Measurements from ENCODE around the gene PLCD3. TPM values are rescaled to one million over a fixed set of nuclear protein-coding genes. Genes with fewer than 3 reads are reported as not detected.

PLCD3 gene
- total and polyA plus RNA-seq, 9 of the 15 experiments (the other 6 are each of a cell fraction or from before 2014, with no cell fraction given): 0.20 to 22.6 (median 7.5) TPM

GRCh38 chr17:45149669-45150664 is 17.7 kb upstream of the PLCD3 start (continued):
- 0 out of 2 replicates have a peak, but pooled peaks have one; percentile 65 for TF ChIP-seq RERE (CRISPR knock-in tag; IDR thresholded peaks at IDR 0.05; ENCODE audit: borderline replicate concordance)
- TF ChIP-seq E2F8 (IDR thresholded peaks at IDR 0.05; ENCODE audit: low read depth, partially characterized antibody): peak; percentile 29
- TF ChIP-seq ELK1 (CRISPR knock-in tag; IDR thresholded peaks at IDR 0.05): no peak
- TF ChIP-seq PTBP1 (IDR thresholded peaks at IDR 0.05; ENCODE audit: low read depth, low read length): 0 out of 2 replicates have a peak, but pooled peaks have one; percentile 60
- peak; percentile 57 for TF ChIP-seq CREM (IDR thresholded peaks at IDR 0.05; ENCODE audit: low read depth)
- no peak for TF ChIP-seq SMARCA5 (IDR thresholded peaks at IDR 0.05)
- TF ChIP-seq DDX20 (tag; IDR thresholded peaks at IDR 0.05; ENCODE audit: low read depth): no peak
- no peak for TF ChIP-seq CLOCK (CRISPR knock-in tag; IDR thresholded peaks at IDR 0.05; ENCODE audit: borderline replicate concordance)
- no peak for TF ChIP-seq YBX1 (IDR thresholded peaks at IDR 0.05)
- TF ChIP-seq ZNF778 (CRISPR knock-in tag; IDR thresholded peaks at IDR 0.05): no peak
- TF ChIP-seq NFYB (IDR thresholded peaks at IDR 0.05; ENCODE audit: extremely low read depth, insufficient read length): no peak
- peak; percentile 13; the same call in 1 of the 2 replicates for TF ChIP-seq CXXC5 (CRISPR knock-in tag; IDR thresholded peaks at IDR 0.05)
- TF ChIP-seq ZNF239 (CRISPR knock-in tag; IDR thresholded peaks at IDR 0.05): no peak

Data from K562 (cell line).